ENCODE data around the gene TWF2.
A peak's percentile ranks its signal among the peaks of the same experiment; 100 is the strongest.

Gene TWF2

DNA sequence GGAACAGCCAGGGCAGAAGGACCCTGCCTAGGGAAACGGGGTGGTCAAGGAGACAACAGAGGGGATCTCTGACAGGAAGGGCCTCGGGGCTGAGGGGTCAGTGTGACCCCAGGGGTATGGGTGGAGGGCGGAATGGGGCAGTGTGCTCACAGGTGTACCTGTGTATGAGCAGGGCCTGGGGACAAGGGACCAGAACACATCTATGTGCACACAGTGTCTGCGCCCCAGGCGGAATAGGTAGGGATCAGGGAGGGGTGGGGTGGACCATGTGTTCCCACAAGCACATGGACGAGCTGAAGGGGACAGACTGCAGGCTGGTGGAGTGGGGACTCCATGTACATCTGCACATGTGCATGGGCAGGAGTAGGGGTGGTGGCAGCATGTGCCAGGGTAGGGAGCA lies 8.5 kb downstream of the TWF2 start:
- DNase-seq (ENCODE audit: low spot score), result peak; percentile 58
- no peak for TF ChIP-seq CTCF (IDR thresholded peaks at IDR 0.05; ENCODE audit: poor library complexity, severe bottlenecking)
- no peaks in the 10 kb centered on the region for H3K27me3 ChIP-seq (ENCODE audit: insufficient read depth, poor library complexity, severe bottlenecking)
- no peak for ATAC-seq (ENCODE audit: low read depth)
- no peak overlapping the region for H3K27ac ChIP-seq (ENCODE audit: poor library complexity, severe bottlenecking)
- H3K4me1 ChIP-seq (ENCODE audit: insufficient read depth, poor library complexity, severe bottlenecking), result no peaks in the 10 kb centered on the region
- no peak overlapping the region for H3K4me3 ChIP-seq (ENCODE audit: severe bottlenecking)
- no peaks in the 10 kb centered on the region for H3K9me3 ChIP-seq (ENCODE audit: severe bottlenecking)
- peaks cover 56% of the 10 kb centered on the region for H3K36me3 ChIP-seq (ENCODE audit: low read depth)

DNA sequence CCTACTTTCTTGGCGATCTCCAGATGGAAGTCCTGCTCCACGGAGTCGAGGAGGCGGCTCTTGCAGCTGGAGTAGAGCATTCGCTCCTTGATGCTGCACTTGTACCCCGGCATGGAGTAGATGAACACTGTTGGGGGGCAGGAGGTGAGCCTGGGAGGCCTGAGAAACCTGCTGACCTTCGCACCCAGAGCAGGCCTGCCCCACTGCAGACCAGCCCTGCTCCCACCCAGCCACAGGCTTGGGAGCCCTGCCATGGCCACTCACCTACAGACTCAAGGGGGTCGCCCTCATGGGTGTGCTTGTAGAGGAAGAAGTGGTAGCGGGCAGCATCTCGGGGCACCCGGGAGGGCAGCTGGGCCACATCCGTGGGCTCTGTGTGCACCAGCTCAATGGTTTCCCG lies 9.3 kb downstream of the TWF2 start:
- DNase-seq (ENCODE audit: low spot score), result peak; percentile 42
- Histone ChIP-seq H3K9me3 (ENCODE audit: severe bottlenecking) (no peaks in the 10 kb centered on the region), H3K4me1 (ENCODE audit: insufficient read depth, poor library complexity, severe bottlenecking) (no peaks in the 10 kb centered on the region), H3K36me3 (ENCODE audit: low read depth) (peaks cover 50% of the 10 kb centered on the region), H3K27me3 (ENCODE audit: insufficient read depth, poor library complexity, severe bottlenecking) (no peaks in the 10 kb centered on the region), H3K27ac (ENCODE audit: poor library complexity, severe bottlenecking) (no peak overlapping the region), H3K4me3 (ENCODE audit: severe bottlenecking) (no peak overlapping the region)
- ATAC-seq (ENCODE audit: low read depth), result no peak
- TF ChIP-seq CTCF (IDR thresholded peaks at IDR 0.05; ENCODE audit: poor library complexity, severe bottlenecking), result no peak

DNA sequence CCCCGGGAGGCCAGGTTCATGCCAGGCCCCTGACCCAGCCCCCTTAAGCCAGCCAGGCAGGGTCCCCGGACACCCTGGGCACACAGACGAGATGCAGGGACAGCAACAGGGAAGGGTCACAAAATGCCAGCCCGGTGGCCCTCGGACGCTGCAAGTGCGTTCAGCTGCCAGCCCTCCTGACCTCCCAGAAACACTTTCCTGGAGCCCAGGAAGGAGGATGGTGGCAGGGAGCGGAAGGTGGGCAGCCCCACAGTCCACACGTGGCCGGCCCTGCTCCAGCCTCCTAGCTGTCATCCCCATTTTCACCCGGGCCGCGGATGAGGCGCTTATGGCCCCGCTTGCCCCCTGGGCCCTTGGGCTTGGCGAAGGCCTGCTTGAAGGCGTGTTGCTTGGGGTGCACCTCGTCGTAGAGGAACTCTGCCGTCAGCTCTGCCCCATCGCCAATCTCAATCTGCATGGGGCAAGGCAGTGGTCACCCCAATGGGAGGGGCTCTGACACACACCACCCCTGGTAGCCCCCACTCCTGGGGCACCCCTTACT lies 10.1 kb downstream of the TWF2 start:
- H3K27ac ChIP-seq (ENCODE audit: poor library complexity, severe bottlenecking), result no peak overlapping the region
- TF ChIP-seq CTCF (IDR thresholded peaks at IDR 0.05; ENCODE audit: poor library complexity, severe bottlenecking), result no peak
- H3K4me3 ChIP-seq (ENCODE audit: severe bottlenecking), result no peak overlapping the region
- ATAC-seq (ENCODE audit: low read depth), result no peak
- H3K36me3 ChIP-seq (ENCODE audit: low read depth), result peaks cover 45% of the 10 kb centered on the region
- no peaks in the 10 kb centered on the region for H3K27me3 ChIP-seq (ENCODE audit: insufficient read depth, poor library complexity, severe bottlenecking)
- peak; percentile 48 for DNase-seq (ENCODE audit: low spot score)
- H3K4me1 ChIP-seq (ENCODE audit: insufficient read depth, poor library complexity, severe bottlenecking), result no peaks in the 10 kb centered on the region
- H3K9me3 ChIP-seq (ENCODE audit: severe bottlenecking), result no peaks in the 10 kb centered on the region

GRCh38 chr3:52228266-52228665 lies 10.7 kb downstream of the TWF2 start:
- Histone ChIP-seq H3K4me1 (ENCODE audit: insufficient read depth, poor library complexity, severe bottlenecking) (no peaks in the 10 kb centered on the region), H3K27ac (ENCODE audit: poor library complexity, severe bottlenecking) (no peak overlapping the region), H3K36me3 (ENCODE audit: low read depth) (peaks cover 42% of the 10 kb centered on the region), H3K4me3 (ENCODE audit: severe bottlenecking) (no peak overlapping the region), H3K9me3 (ENCODE audit: severe bottlenecking) (no peaks in the 10 kb centered on the region), H3K27me3 (ENCODE audit: insufficient read depth, poor library complexity, severe bottlenecking) (no peaks in the 10 kb centered on the region)
- ATAC-seq (ENCODE audit: low read depth), result no peak
- TF ChIP-seq CTCF (IDR thresholded peaks at IDR 0.05; ENCODE audit: poor library complexity, severe bottlenecking), result no peak
- DNase-seq (ENCODE audit: low spot score), result peak; percentile 38

- Histone ChIP-seq H3K4me1 (ENCODE audit: insufficient read depth, poor library complexity, severe bottlenecking) (no peaks in the 10 kb centered on the region), H3K36me3 (ENCODE audit: low read depth) (peaks cover 37% of the 10 kb centered on the region), H3K27ac (ENCODE audit: poor library complexity, severe bottlenecking) (no peak overlapping the region), H3K9me3 (ENCODE audit: severe bottlenecking) (no peaks in the 10 kb centered on the region), H3K27me3 (ENCODE audit: insufficient read depth, poor library complexity, severe bottlenecking) (no peaks in the 10 kb centered on the region), H3K4me3 (ENCODE audit: severe bottlenecking) (no peak overlapping the region)
- no peak for DNase-seq (ENCODE audit: low spot score)
- no peak for TF ChIP-seq CTCF (IDR thresholded peaks at IDR 0.05; ENCODE audit: poor library complexity, severe bottlenecking)
- no peak for ATAC-seq (ENCODE audit: low read depth)
Measured at GRCh38 chr3:52227766-52228165, 11.2 kb downstream of the TWF2 start.
